Smooth muscle cell (in vitro differentiated cells): Measurements from ENCODE around the gene BICDL1. TPM values are rescaled to one million over a fixed set of nuclear protein-coding genes. Genes with fewer than 3 reads are reported as not detected.

Experiments used
- DNase-seq: peaks from one replicate; lab custom pipeline; 2025; ENCODE audit not compliant: unreplicated experiment; lab: John Stamatoyannopoulos, UW
- H2AFZ ChIP-seq: fragments of 200-600 bp; sonication (generic); 2 replicates; pipeline ENCODE4 v1.6.0; 2016; ENCODE audit warnings: antibody characterized with exemption, low read depth, mild to moderate bottlenecking
- H3F3A ChIP-seq: fragments of 200-600 bp; sonication (generic); 2 replicates; pipeline ENCODE4 v1.6.0; 2017; ENCODE audit warnings: antibody characterized with exemption, low read depth
- H3K27ac ChIP-seq: fragments of 200-600 bp; sonication (generic); 2 replicates; pipeline ENCODE4 v1.5.1; 2016; ENCODE audit warnings: low read depth, mild to moderate bottlenecking
- H3K27me3 ChIP-seq: fragments of 200-600 bp; sonication (generic); 2 replicates; pipeline ENCODE4 v1.6.1; 2016; ENCODE audit warnings: low read depth, mild to moderate bottlenecking
- H3K36me3 ChIP-seq: fragments of 200-600 bp; sonication (generic); 2 replicates; pipeline ENCODE4 v1.5.1; 2016; ENCODE audit warnings: low read depth
- H3K4me1 ChIP-seq: fragments of 200-600 bp; sonication (generic); 2 replicates; pipeline ENCODE4 v1.5.1; 2016; ENCODE audit warnings: low read depth
- H3K4me2 ChIP-seq: fragments of 200-600 bp; sonication (generic); 2 replicates; pipeline ENCODE4 v1.6.0; 2016; ENCODE audit warnings: mild to moderate bottlenecking
- H3K4me3 ChIP-seq: fragments of 200-600 bp; sonication (generic); 2 replicates; pipeline ENCODE4 v1.5.1; 2016; ENCODE audit warnings: mild to moderate bottlenecking
- H3K79me2 ChIP-seq: fragments of 200-600 bp; sonication (generic); 2 replicates; pipeline ENCODE4 v1.6.0; 2016; ENCODE audit warnings: low read depth, mild to moderate bottlenecking
- H3K9ac ChIP-seq: fragments of 200-600 bp; sonication (generic); 2 replicates; pipeline ENCODE4 v1.6.0; 2016; ENCODE audit warnings: low read depth
- H3K9me3 ChIP-seq: fragments of 200-600 bp; sonication (generic); replicated peaks from 2 replicates; pipeline ENCODE4 v1.5.1; 2016; ENCODE audit warnings: low read depth
- H4K20me1 ChIP-seq: fragments of 200-600 bp; sonication (generic); 2 replicates; pipeline ENCODE4 v1.6.0; 2016; ENCODE audit warnings: low read depth
- CTCF ChIP-seq: fragments of 200-600 bp; sonication (generic); IDR thresholded peaks from 2 replicates; pipeline ENCODE4 v1.5.1; 2017; ENCODE audit warnings: borderline replicate concordance, mild to moderate bottlenecking, antibody characterized with exemption; ENCODE audit not compliant: insufficient read depth, poor library complexity, severe bottlenecking
- WGBS: methylation state at CpG from one replicate; pipeline ENCODE4 v1.1.7; 2016; ENCODE audit warnings: low lambda C conversion rate; 5-methylcytosine and 5-hydroxymethylcytosine counted together
- polyA plus RNA-seq: library from polyadenylated mRNA; unstranded; fragments of >200 nt; fragmentation: Nextera tagmentation; extraction: Ambion mirVana; gene quantifications from 2 replicates; pipeline ENCODE4 v1.2.1, GENCODE V29; 2016
- total RNA-seq: library from RNA; depleted of rRNA; stranded (reverse); fragments of >200 nt; gene quantifications from 2 replicates; pipeline ENCODE4 v1.2.3, GENCODE V29; 2014

The BICDL1 gene
- total and polyA plus RNA-seq, 2 experiments from 2014 or later: 0.43 to 1.7 TPM

GRCh38 chr12:120102189-120103043 lies 113.4 kb downstream of the BICDL1 start:
- Histone ChIP-seq H3F3A (no peaks in the 10 kb centered on the region), H3K27ac (no peak overlapping the region), H3K4me1 (no peaks in the 10 kb centered on the region), H3K4me3 (no peak overlapping the region), H3K79me2 (peaks cover 58% of the 10 kb centered on the region), H3K4me2 (no peak overlapping the region), H3K27me3 (no peaks in the 10 kb centered on the region), H4K20me1 (peaks cover 86% of the 10 kb centered on the region), H2AFZ (no peak overlapping the region), H3K9me3 (no peaks in the 10 kb centered on the region), H3K9ac (no peak overlapping the region), H3K36me3 (no peaks in the 10 kb centered on the region)
- 97% methylated on average over 29 of the region's 30 CpGs for WGBS
- DNase-seq: no peak
- no peak for TF ChIP-seq CTCF

GRCh38 chr12:120103044-120103338 lies 114.0 kb downstream of the BICDL1 start:
- peaks cover 91% of the 10 kb centered on the region for H4K20me1 ChIP-seq
- H2AFZ ChIP-seq: no peak overlapping the region
- TF ChIP-seq CTCF: no peak
- no peaks in the 10 kb centered on the region for H3K36me3 ChIP-seq
- 97% methylated on average over 11 of the region's 11 CpGs for WGBS
- no peaks in the 10 kb centered on the region for H3K4me1 ChIP-seq
- H3K9ac ChIP-seq: no peak overlapping the region
- no peak overlapping the region for H3K4me3 ChIP-seq
- no peaks in the 10 kb centered on the region for H3K27me3 ChIP-seq
- no peak overlapping the region for H3K27ac ChIP-seq
- no peaks in the 10 kb centered on the region for H3K9me3 ChIP-seq
- no peak overlapping the region for H3K4me2 ChIP-seq
- H3K79me2 ChIP-seq: peaks cover 63% of the 10 kb centered on the region
- no peak for DNase-seq
- no peaks in the 10 kb centered on the region for H3F3A ChIP-seq

- WGBS: 98% methylated on average over 13 of the region's 13 CpGs
- no peaks in the 10 kb centered on the region for H3K36me3 ChIP-seq
- peaks cover 95% of the 10 kb centered on the region for H4K20me1 ChIP-seq
- H3K79me2 ChIP-seq: peaks cover 67% of the 10 kb centered on the region
- TF ChIP-seq CTCF: no peak
- H3F3A ChIP-seq: no peaks in the 10 kb centered on the region
- H3K9ac ChIP-seq: no peak overlapping the region
- no peak overlapping the region for H3K4me3 ChIP-seq
- H3K27ac ChIP-seq: no peak overlapping the region
- no peaks in the 10 kb centered on the region for H3K4me1 ChIP-seq
- H3K4me2 ChIP-seq: no peak overlapping the region
- no peak for DNase-seq
- H3K9me3 ChIP-seq: no peaks in the 10 kb centered on the region
- H3K27me3 ChIP-seq: no peaks in the 10 kb centered on the region
- no peak overlapping the region for H2AFZ ChIP-seq
Measured at GRCh38 chr12:120103371-120103770, 114.3 kb downstream of the BICDL1 start.

GRCh38 chr12:120106151-120106550 lies 117.1 kb downstream of the BICDL1 start:
- Histone ChIP-seq H3K27ac (no peak overlapping the region), H3K4me1 (no peaks in the 10 kb centered on the region), H3K79me2 (peaks cover 80% of the 10 kb centered on the region), H3K9me3 (no peaks in the 10 kb centered on the region), H3K4me2 (no peak overlapping the region), H3K9ac (no peak overlapping the region), H3K4me3 (no peak overlapping the region), H4K20me1 (peaks cover 100% of the 10 kb centered on the region), H3K36me3 (no peaks in the 10 kb centered on the region), H3F3A (no peaks in the 10 kb centered on the region), H3K27me3 (no peaks in the 10 kb centered on the region), H2AFZ (no peak overlapping the region)
- DNase-seq: no peak
- WGBS: 88% methylated on average over 1 of the region's 1 CpG
- TF ChIP-seq CTCF: no peak
